Stomach smooth muscle (tissue), 2 donors: ENCODE data around the gene P2RX1.

Source experiments
- H3K27ac ChIP-seq: one replicate; pipeline ENCODE4 v1.7.0; 2013; ENCODE audit warnings: mild to moderate bottlenecking, low read length, inconsistent platforms
- H3K27me3 ChIP-seq, 2 donors: one replicate each; pipeline ENCODE4 v1.7.0; 2013; ENCODE audit warnings: low read length in 2 of 2; ENCODE audit not compliant: insufficient read depth in 2 of 2, control insufficient read depth in 1 of 2
- H3K36me3 ChIP-seq, 2 donors: one replicate each; pipeline ENCODE4 v1.7.0; 2013; ENCODE audit warnings: low read length in 2 of 2; ENCODE audit not compliant: control insufficient read depth in 2 of 2, insufficient read depth in 2 of 2
- H3K4me1 ChIP-seq: one replicate; pipeline ENCODE4 v1.7.0; 2013; ENCODE audit warnings: low read length; ENCODE audit not compliant: control insufficient read depth, insufficient read depth
- H3K4me3 ChIP-seq, 2 donors: one replicate each; pipeline ENCODE4 v1.7.0; 2013; ENCODE audit warnings: low read length in 2 of 2
- H3K9ac ChIP-seq, 2 donors: one replicate each; pipeline ENCODE4 v1.7.0; 2013; ENCODE audit warnings: low read length in 2 of 2, mild to moderate bottlenecking in 1 of 2
- H3K9me3 ChIP-seq, 2 donors: one replicate each; pipeline ENCODE4 v1.7.0; 2013; ENCODE audit warnings: low read length in 2 of 2; ENCODE audit not compliant: control insufficient read depth in 2 of 2
- donor health status: healthy.
- donor health status: Pancreatic carcinoma.

Gene P2RX1

DNA sequence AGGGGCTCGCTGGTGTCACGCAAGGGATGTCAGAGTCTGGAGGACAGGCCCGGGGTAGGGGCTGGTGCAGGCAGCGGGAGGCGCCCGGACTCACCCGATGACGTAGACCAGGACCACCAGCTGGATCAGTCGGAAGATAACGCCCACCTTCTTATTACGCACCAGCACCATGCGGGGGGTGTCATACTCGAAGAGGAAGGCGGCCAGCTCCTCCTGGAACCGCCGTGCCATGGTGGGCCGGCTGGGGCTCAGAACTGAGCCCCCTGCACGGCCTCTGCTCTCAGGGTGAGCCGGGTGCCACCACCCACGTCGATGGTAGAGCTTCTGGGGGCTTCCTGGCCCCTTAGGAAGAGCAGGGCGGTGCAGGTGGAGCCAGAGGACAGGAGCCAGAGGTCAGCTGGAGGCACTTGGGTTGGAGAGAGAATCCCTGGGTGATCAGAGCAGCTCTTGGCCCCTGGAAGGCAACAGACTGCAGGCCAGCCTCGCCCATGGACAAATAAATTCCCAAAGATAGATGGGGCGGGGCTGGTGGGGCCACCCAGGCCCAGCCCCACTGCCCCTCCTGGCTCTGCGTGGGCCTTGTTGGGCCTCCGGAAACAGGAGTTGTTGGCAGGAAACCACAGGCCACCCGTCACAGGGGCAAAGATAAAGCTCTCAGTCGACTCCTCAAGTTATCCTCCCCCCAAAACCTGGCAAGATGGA is at the start of gene P2RX1:
TSS of gene P2RX1 (minus strand) at position 471 of the 702 bp plus-strand sequence. CDS start at position 231, 240 bp downstream.
- Histone ChIP-seq H3K9ac (no peak within 1 kb of the TSS), H3K27ac (no peak within 1 kb of the TSS), H3K4me1 (peaks cover 14% of the 10 kb centered on the region), H3K36me3 (no peaks in the 10 kb centered on the region), H3K9me3 (no peaks in the 10 kb centered on the region), H3K4me3 (no peak within 1 kb of the TSS), H3K27me3 (no peaks in the 10 kb centered on the region)

GRCh38 chr17:3965118-3965800 is 49.0 kb upstream of the P2RX1 start:
- H3K9me3 ChIP-seq, result no peaks in the 10 kb centered on the region
- no peak overlapping the region for H3K9ac ChIP-seq
- H3K27me3 ChIP-seq, result peaks cover 32 to 36% of the 10 kb centered on the region in 2 donors
- peak overlapping the region; percentile 22 to 49 for H3K4me3 ChIP-seq
- H3K36me3 ChIP-seq, result no peaks in the 10 kb centered on the region
- H3K27ac ChIP-seq, result no peak overlapping the region
- peaks cover 12% of the 10 kb centered on the region for H3K4me1 ChIP-seq

GRCh38 chr17:3964203-3965117 is 48.2 kb upstream of the P2RX1 start, which contains the start of gene ATP2A3:
ATP2A3 (minus strand) TSS chr17:3964437; CDS start chr17:3964291, 146 bp downstream.
- Histone ChIP-seq H3K4me1 (peaks cover 12% of the 10 kb centered on the region), H3K4me3 (peak within 1 kb of the TSS; percentile 49 to 54), H3K36me3 (no peaks in the 10 kb centered on the region), H3K27ac (no peak within 1 kb of the TSS), H3K27me3 (peaks cover 32 to 36% of the 10 kb centered on the region in 2 donors), H3K9me3 (no peaks in the 10 kb centered on the region), H3K9ac (peak within 1 kb of the TSS; percentile 5 to 22)

GRCh38 chr17:3963237-3964201 is 47.3 kb upstream of the P2RX1 start:
- H3K36me3 ChIP-seq, result no peaks in the 10 kb centered on the region
- H3K9ac ChIP-seq, result peak overlapping the region; percentile 5 to 22
- no peak overlapping the region for H3K27ac ChIP-seq
- H3K9me3 ChIP-seq, result no peaks in the 10 kb centered on the region
- peaks cover 32 to 36% of the 10 kb centered on the region in 2 donors for H3K27me3 ChIP-seq
- peak overlapping the region in 1 of 2 donors; percentile 54 for H3K4me3 ChIP-seq
- H3K4me1 ChIP-seq, result peaks cover 12% of the 10 kb centered on the region

DNA sequence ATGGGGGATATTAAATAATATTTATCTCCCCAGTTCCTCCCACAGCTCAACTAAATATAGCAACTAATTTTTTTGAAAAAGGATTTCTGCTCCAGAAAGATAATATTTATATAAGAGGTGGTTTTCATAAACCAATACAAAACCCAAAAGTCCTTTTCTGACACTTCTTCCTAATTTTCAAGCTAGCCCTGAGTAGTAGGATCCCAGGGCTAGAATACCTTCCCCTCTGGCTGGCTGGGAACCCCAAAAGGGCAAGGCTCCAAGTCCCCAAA is 46.6 kb upstream of the P2RX1 start:
- Histone ChIP-seq H3K4me1 (peaks cover 12% of the 10 kb centered on the region), H3K27me3 (peaks cover 32 to 36% of the 10 kb centered on the region in 2 donors), H3K9ac (peak overlapping the region; percentile 5 to 22), H3K27ac (no peak overlapping the region), H3K9me3 (no peaks in the 10 kb centered on the region), H3K4me3 (peak overlapping the region in 1 of 2 donors; percentile 54), H3K36me3 (no peaks in the 10 kb centered on the region)

DNA sequence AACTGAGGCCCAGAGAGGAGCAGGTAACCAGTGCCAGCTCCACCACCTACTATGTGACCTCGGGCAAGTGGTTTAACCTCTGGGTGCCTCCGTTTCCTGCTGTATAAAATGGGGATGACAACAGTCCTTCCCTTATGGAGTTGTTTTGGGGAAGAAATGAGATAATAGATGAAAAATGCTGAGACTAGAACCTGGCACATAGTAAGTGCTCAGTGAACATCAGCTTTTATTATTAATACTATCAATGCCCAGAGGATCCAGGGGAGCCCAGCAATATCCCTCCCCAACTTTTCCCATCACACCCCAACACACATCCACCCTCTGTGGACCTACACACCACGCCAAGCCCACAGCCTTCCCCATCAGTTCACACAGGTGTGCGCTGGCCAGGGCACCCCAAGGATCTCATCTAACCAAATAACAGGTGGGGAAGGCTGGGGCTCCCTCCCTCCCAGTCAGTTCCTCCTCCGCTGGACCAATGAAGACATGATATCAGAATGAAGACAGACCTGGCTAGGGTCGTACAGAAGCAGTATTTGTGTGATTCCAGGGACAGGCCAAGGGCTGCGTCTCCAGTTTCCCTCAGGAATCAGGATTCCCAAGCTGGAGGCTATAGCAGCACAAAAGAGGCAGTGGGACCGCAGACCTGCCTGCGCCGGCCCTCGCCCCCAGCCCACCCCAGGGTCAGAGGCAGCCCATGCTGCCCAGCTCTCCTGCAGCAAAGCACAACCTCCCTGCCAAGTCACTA is 46.1 kb upstream of the P2RX1 start:
- no peak overlapping the region for H3K27ac ChIP-seq
- H3K9me3 ChIP-seq, result no peaks in the 10 kb centered on the region

GRCh38 chr17:3961564-3962047 is 45.3 kb upstream of the P2RX1 start:
- H3K4me3 ChIP-seq, result no peak overlapping the region
- no peak overlapping the region for H3K27ac ChIP-seq
- H3K4me1 ChIP-seq, result peaks cover 12% of the 10 kb centered on the region
- peaks cover 30 to 36% of the 10 kb centered on the region in 2 donors for H3K27me3 ChIP-seq
- H3K9me3 ChIP-seq, result no peaks in the 10 kb centered on the region
- no peak overlapping the region for H3K9ac ChIP-seq
- H3K36me3 ChIP-seq, result no peaks in the 10 kb centered on the region

More for the DNA sequence above, 46.1 kb upstream of the P2RX1 start:
- H3K27me3 ChIP-seq, result peaks cover 32 to 36% of the 10 kb centered on the region in 2 donors
- no peaks in the 10 kb centered on the region for H3K36me3 ChIP-seq
- no peak overlapping the region for H3K9ac ChIP-seq
- peaks cover 12% of the 10 kb centered on the region for H3K4me1 ChIP-seq
- no peak overlapping the region for H3K4me3 ChIP-seq

DNA sequence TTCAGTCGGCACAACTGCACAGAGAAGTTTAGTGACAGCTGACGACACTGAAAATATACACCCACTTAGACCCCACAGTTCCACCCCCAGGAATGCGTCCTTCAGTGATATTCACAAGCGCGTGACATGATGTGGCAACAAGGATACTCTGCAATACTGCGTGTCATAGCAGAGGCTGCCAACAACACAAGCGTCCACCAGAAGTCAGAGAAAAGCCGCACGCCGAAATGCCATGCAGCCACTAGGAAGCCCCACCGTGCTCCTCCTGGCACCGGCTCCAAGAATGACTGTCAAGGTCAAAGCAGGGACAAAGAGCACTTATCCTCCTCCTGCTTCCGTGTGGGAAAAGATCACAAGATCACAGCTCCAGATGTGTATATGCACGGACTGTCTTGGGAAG is 44.5 kb upstream of the P2RX1 start:
- H3K4me1 ChIP-seq, result peaks cover 12% of the 10 kb centered on the region
- no peaks in the 10 kb centered on the region for H3K36me3 ChIP-seq
- H3K27me3 ChIP-seq, result peaks cover 30 to 36% of the 10 kb centered on the region in 2 donors
- no peak overlapping the region for H3K9ac ChIP-seq
- H3K4me3 ChIP-seq, result no peak overlapping the region
- H3K27ac ChIP-seq, result no peak overlapping the region
- no peaks in the 10 kb centered on the region for H3K9me3 ChIP-seq

DNA sequence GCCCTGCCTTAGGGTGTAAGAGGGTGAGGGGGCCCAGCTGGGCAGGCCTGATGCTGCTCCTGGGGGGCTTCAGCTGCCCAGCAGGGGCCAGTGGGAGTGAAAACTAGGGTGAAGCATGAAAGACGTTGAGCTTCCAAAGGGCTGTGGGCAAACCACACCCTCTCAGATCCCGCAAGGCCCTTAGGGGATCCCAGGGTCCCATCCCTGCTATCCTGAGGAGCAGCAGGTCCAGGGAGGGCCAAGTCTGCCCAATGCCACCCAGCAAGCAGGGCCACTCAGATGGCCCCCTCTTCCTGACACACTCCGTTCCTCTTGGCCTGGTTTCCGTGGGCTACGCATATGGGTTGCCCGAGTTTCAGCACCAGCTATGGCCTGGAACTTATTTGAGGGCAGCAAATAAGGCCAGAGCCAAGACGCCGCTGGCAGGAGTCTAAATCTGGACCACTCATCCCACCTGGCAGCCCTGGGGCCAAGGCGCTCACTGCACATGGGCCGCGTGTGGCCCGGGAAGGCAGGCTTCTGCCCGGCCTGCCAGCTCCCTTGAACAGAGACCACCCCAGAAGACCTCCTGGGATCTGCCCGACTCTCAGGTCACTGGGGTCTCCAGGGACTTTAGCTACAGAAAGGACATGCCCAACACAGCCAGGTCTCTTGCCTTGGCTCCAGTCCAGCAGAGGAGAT is 43.8 kb upstream of the P2RX1 start:
- Histone ChIP-seq H3K9me3 (no peaks in the 10 kb centered on the region), H3K4me1 (peaks cover 12% of the 10 kb centered on the region), H3K4me3 (no peak overlapping the region), H3K27me3 (peaks cover 24 to 32% of the 10 kb centered on the region in 2 donors), H3K9ac (no peak overlapping the region), H3K27ac (no peak overlapping the region), H3K36me3 (no peaks in the 10 kb centered on the region)
